Measurements from ENCODE around the gene GJB4.

Gene GJB4

GRCh38 chr1:34750610-34751009 lies 8.9 kb upstream of the GJB4 start:
- no peaks in the 10 kb centered on the region for H3K79me2 ChIP-seq (ENCODE audit: low read length)
- no peak overlapping the region for H3K27ac ChIP-seq (ENCODE audit: low read length)
- H4K20me1 ChIP-seq (ENCODE audit: insufficient read depth, low read length), result no peaks in the 10 kb centered on the region
- no peaks in the 10 kb centered on the region for H3K36me3 ChIP-seq (replicated peaks; ENCODE audit: low read depth, low read length)
- H3K4me2 ChIP-seq (ENCODE audit: low read length), result no peak overlapping the region
- H3K9me3 ChIP-seq (ENCODE audit: insufficient read depth, low read length), result no peaks in the 10 kb centered on the region
- no peaks in the 10 kb centered on the region for H3K27me3 ChIP-seq (ENCODE audit: low read depth, low read length)
- no peaks in the 10 kb centered on the region for H3K4me1 ChIP-seq (ENCODE audit: low read length)
- H3K9ac ChIP-seq (ENCODE audit: low read length), result no peak overlapping the region
- H3K4me3 ChIP-seq (ENCODE audit: low read length), result no peak overlapping the region
- TF ChIP-seq EZH2phosphoT487 (IDR thresholded peaks at IDR 0.05; ENCODE audit: low read depth) (no peak), CTCF (IDR thresholded peaks at IDR 0.05; ENCODE audit: low read depth, low read length) (no peak)
- no peak overlapping the region for H2AFZ ChIP-seq (ENCODE audit: low read depth, low read length)

GRCh38 chr1:34753163-34753562 lies 6.4 kb upstream of the GJB4 start:
- no peaks in the 10 kb centered on the region for H3K4me1 ChIP-seq (ENCODE audit: low read length)
- no peaks in the 10 kb centered on the region for H3K27me3 ChIP-seq (ENCODE audit: low read depth, low read length)
- no peak overlapping the region for H2AFZ ChIP-seq (ENCODE audit: low read depth, low read length)
- no peak overlapping the region for H3K9ac ChIP-seq (ENCODE audit: low read length)
- H3K27ac ChIP-seq (ENCODE audit: low read length), result no peak overlapping the region
- H3K4me2 ChIP-seq (ENCODE audit: low read length), result no peak overlapping the region
- no peaks in the 10 kb centered on the region for H3K79me2 ChIP-seq (ENCODE audit: low read length)
- H3K9me3 ChIP-seq (ENCODE audit: insufficient read depth, low read length), result no peaks in the 10 kb centered on the region
- no peaks in the 10 kb centered on the region for H4K20me1 ChIP-seq (ENCODE audit: insufficient read depth, low read length)
- H3K36me3 ChIP-seq (replicated peaks; ENCODE audit: low read depth, low read length), result no peaks in the 10 kb centered on the region
- no peak overlapping the region for H3K4me3 ChIP-seq (ENCODE audit: low read length)
- no peak for TF ChIP-seq EZH2phosphoT487 (IDR thresholded peaks at IDR 0.05; ENCODE audit: low read depth)
- TF ChIP-seq CTCF (IDR thresholded peaks at IDR 0.05; ENCODE audit: low read depth, low read length), result no peak

- Histone ChIP-seq H3K9me3 (ENCODE audit: insufficient read depth, low read length) (no peaks in the 10 kb centered on the region), H3K4me1 (ENCODE audit: low read length) (no peaks in the 10 kb centered on the region), H3K79me2 (ENCODE audit: low read length) (no peaks in the 10 kb centered on the region), H3K27ac (ENCODE audit: low read length) (no peak within 1 kb of the TSS), H3K36me3 (replicated peaks; ENCODE audit: low read depth, low read length) (no peaks in the 10 kb centered on the region), H2AFZ (ENCODE audit: low read depth, low read length) (no peak within 1 kb of the TSS), H4K20me1 (ENCODE audit: insufficient read depth, low read length) (no peaks in the 10 kb centered on the region), H3K9ac (ENCODE audit: low read length) (no peak within 1 kb of the TSS), H3K4me3 (ENCODE audit: low read length) (no peak within 1 kb of the TSS), H3K27me3 (ENCODE audit: low read depth, low read length) (no peaks in the 10 kb centered on the region), H3K4me2 (ENCODE audit: low read length) (no peak within 1 kb of the TSS)
- TF ChIP-seq CTCF (IDR thresholded peaks at IDR 0.05; ENCODE audit: low read depth, low read length), result no peak
- no peak for TF ChIP-seq EZH2phosphoT487 (IDR thresholded peaks at IDR 0.05; ENCODE audit: low read depth)
These were observed 4.4 kb upstream of the GJB4 start, which contains the start of gene GJB5 for GRCh38 chr1:34754964-34755637. TSS of gene GJB5 (plus strand) at chr1:34755047. CDS start at chr1:34757331, 2,284 bp downstream.

- Histone ChIP-seq H4K20me1 (ENCODE audit: insufficient read depth, low read length) (no peaks in the 10 kb centered on the region), H3K4me1 (ENCODE audit: low read length) (no peaks in the 10 kb centered on the region), H3K9ac (ENCODE audit: low read length) (no peak overlapping the region), H3K79me2 (ENCODE audit: low read length) (no peaks in the 10 kb centered on the region), H3K36me3 (replicated peaks; ENCODE audit: low read depth, low read length) (no peaks in the 10 kb centered on the region), H3K4me2 (ENCODE audit: low read length) (no peak overlapping the region), H2AFZ (ENCODE audit: low read depth, low read length) (no peak overlapping the region), H3K4me3 (ENCODE audit: low read length) (no peak overlapping the region), H3K27me3 (ENCODE audit: low read depth, low read length) (no peaks in the 10 kb centered on the region), H3K27ac (ENCODE audit: low read length) (no peak overlapping the region), H3K9me3 (ENCODE audit: insufficient read depth, low read length) (no peaks in the 10 kb centered on the region)
- TF ChIP-seq EZH2phosphoT487 (IDR thresholded peaks at IDR 0.05; ENCODE audit: low read depth) (no peak), CTCF (IDR thresholded peaks at IDR 0.05; ENCODE audit: low read depth, low read length) (no peak)
These were observed 3.6 kb upstream of the GJB4 start for GRCh38 chr1:34755961-34756360.
